Raji (cell line): Measurements from ENCODE around the gene SSR4.

Experiments
- POLR2A ChIP-seq: IDR thresholded peaks from 2 replicates; pipeline ENCODE4 v1.6.1; 2011; ENCODE audit warnings: low read depth, low read length, control low read depth; ENCODE audit not compliant: insufficient read depth

SSR4 gene

GRCh38 chrX:153794018-153794896, at the start of gene SSR4, which contains the start of gene IDH3G:
TSS of gene SSR4 (plus strand) at chrX:153794668. CDS start at chrX:153794688, 20 bp downstream.
TSS of gene IDH3G (minus strand) at chrX:153794375. CDS start at chrX:153794326, 49 bp downstream.
- TF ChIP-seq POLR2A, result peak; percentile 61

GRCh38 chrX:153746359-153746758, 48.1 kb upstream of the SSR4 start:
- TF ChIP-seq POLR2A, result no peak

GRCh38 chrX:153750127-153750774, 44.2 kb upstream of the SSR4 start:
- no peak for TF ChIP-seq POLR2A

DNA sequence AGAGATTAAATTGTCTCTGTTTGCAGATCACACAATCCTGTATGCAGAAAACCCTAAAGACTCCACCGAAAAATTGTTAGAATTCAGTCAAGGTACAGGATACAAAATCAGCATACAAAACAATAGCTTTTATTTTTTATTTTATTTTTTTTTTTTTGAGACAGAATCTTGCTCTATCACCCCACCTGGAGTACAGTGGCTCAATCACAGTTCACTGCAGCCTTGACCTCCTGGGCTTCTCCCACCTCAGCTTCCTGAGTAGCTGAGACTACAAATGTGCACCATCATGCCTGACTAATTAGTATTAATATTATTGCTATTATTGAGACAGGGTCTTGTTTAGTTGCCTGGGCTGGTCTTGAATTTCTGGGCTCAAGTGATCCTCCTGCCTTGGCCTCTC, 39.3 kb upstream of the SSR4 start:
- TF ChIP-seq POLR2A, result no peak

GRCh38 chrX:153761863-153762262, 32.6 kb upstream of the SSR4 start:
- TF ChIP-seq POLR2A, result no peak

DNA sequence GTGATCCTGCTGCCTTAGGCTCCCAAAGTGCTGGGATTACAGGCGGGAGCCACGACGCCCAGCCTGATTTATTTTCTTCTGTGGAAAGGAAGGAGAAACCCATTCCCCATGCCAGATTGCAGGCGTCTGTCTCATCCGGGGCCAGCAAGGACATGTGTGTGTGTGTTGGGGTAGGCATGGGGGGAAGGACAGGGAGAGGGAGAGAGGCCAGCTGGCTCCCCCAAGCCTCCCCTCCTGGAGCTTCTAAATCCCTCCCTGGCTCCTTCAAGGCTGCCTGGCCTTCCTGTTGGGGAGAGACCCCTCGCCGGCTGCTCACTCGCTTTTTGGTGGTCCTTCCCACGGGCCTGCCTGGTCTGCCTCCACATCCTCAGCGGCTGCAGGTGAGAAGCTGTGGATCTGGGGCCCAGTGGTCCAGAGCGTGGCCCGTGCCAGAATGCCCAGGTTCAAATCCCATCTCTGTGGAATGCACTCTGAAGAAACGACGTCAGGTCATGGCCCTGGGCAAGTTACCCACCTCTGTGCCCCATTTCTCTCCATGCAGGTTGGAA, 31.8 kb upstream of the SSR4 start:
- no peak for TF ChIP-seq POLR2A

GRCh38 chrX:153763298-153763932, 31.1 kb upstream of the SSR4 start:
- TF ChIP-seq POLR2A, result no peak

GRCh38 chrX:153763989-153764755, 30.3 kb upstream of the SSR4 start, which contains the start of gene PLXNB3:
TSS of gene PLXNB3 (plus strand) at chrX:153764249. CDS start at chrX:153765536, 1,287 bp downstream.
- no peak for TF ChIP-seq POLR2A

GRCh38 chrX:153764786-153765137, 29.7 kb upstream of the SSR4 start:
- TF ChIP-seq POLR2A, result no peak

DNA sequence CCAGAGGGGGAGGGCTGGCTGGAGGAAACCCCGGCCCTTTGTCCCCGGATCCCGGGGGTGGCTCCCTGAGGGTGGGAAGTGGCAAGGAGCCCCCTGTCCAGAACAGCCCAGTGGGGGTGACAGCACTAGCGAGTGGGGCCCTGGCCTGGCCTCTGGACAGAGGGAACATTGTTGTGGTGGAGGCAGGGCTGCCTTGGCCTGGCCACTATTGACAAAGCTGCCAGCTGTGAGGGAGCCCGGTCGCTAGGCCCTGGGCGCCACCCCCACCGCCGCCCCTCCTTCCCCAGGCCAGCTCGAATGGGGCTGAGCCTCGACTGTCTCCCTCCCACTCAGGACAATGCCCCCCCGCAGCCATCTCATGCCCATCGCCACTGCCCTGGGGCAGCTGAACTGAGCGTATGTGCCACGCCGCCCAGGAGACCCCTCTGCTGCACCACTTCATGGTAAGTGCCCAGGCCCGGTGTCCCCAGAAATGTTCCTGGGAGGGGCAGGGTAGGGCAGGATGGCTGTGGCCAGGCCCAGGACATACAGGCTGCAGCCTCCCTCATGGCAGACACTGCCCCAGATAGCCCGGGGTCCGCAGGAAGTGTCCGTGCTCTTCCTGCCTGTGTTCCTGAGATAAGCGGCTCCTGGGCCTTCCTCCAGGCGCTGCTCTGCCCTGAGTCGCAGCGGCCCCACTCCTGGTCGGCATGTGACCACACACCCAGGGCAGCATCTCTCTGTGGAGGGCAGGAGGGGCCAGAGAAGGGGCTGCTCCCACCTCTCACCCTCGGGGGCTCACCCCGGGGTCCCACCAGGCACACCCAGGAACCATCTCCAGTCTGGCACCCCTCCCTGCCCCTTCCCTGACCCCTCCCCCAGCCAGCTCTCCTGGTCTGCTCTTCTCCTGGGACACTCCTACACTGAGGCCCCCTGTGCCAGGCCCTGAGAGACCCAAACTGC, 29.1 kb upstream of the SSR4 start:
- TF ChIP-seq POLR2A, result no peak

GRCh38 chrX:153766098-153766817, 28.2 kb upstream of the SSR4 start:
- TF ChIP-seq POLR2A, result no peak

- TF ChIP-seq POLR2A, result no peak
These were observed 27.4 kb upstream of the SSR4 start for GRCh38 chrX:153766871-153767673.
